Esophagus (tissue), 2 donors: ENCODE results near the gene PARD3B. TPM values are rescaled to one million over a fixed set of nuclear protein-coding genes. Genes with fewer than 3 reads are reported as not detected.

Experiments used
- H3K27ac ChIP-seq, 2 donors: one replicate each; pipeline ENCODE4 v1.5.1; 2013; ENCODE audit warnings: low read depth in 2 of 2, mild to moderate bottlenecking in 2 of 2, inconsistent platforms in 1 of 2, low read length in 1 of 2, moderate library complexity in 1 of 2
- H3K27me3 ChIP-seq, 2 donors: one replicate each; pipeline ENCODE4 v1.6.1; 2013; ENCODE audit warnings: low read length in 2 of 2, control low read depth in 1 of 2, mild to moderate bottlenecking in 1 of 2; ENCODE audit not compliant: insufficient read depth in 2 of 2, control insufficient read depth in 1 of 2
- H3K36me3 ChIP-seq, 2 donors: one replicate each; pipeline ENCODE4 v1.6.1; 2013; ENCODE audit warnings: low read length in 1 of 2; ENCODE audit not compliant: control insufficient read depth in 2 of 2, insufficient read depth in 2 of 2
- H3K4me1 ChIP-seq, 2 donors: one replicate each; pipeline ENCODE4 v1.6.1; 2013; ENCODE audit warnings: low read length in 1 of 2; ENCODE audit not compliant: control insufficient read depth in 2 of 2, insufficient read depth in 2 of 2
- H3K4me3 ChIP-seq, 2 donors: one replicate each; pipeline ENCODE4 v1.5.1; 2013; ENCODE audit warnings: low read length in 2 of 2, mild to moderate bottlenecking in 2 of 2, low read depth in 1 of 2, moderate library complexity in 1 of 2
- H3K9me3 ChIP-seq, 2 donors: one replicate each; pipeline ENCODE4 v1.6.1; 2013; ENCODE audit warnings: mild to moderate bottlenecking in 2 of 2, low read depth in 1 of 2, low read length in 1 of 2, moderate library complexity in 1 of 2; ENCODE audit not compliant: control insufficient read depth in 2 of 2, insufficient read depth in 1 of 2
- WGBS, 2 donors: extraction: QIAGEN DNeasy Blood & Tissue Kit; methylation state at CpG; one replicate each; pipeline ENCODE4 v1.1.7; 2013; 5-methylcytosine and 5-hydroxymethylcytosine counted together
- polyA plus RNA-seq, 2 donors: library from polyadenylated mRNA; stranded (reverse); fragments of 200-250 nt; gene quantifications; one replicate each; pipeline ENCODE4 v1.2.3, GENCODE V29; 2013
- donor health status: healthy with polysubstance abuse.
- donor health status: Bipolar disorder and iron deficiency.

Gene PARD3B
- polyA plus RNA-seq, 2 donors, result 1.2 to 1.3 TPM

- H3K9me3 ChIP-seq, result no peaks in the 10 kb centered on the region
- H3K27me3 ChIP-seq, result no peaks in the 10 kb centered on the region
- H3K4me3 ChIP-seq, result no peak overlapping the region
- no peak overlapping the region for H3K27ac ChIP-seq
- H3K36me3 ChIP-seq, result no peaks in the 10 kb centered on the region
- WGBS, 2 donors, result 80 to 91% methylated on average over 2 of the region's 2 CpGs
- peaks cover under 1 to 1% of the 10 kb centered on the region in 2 donors for H3K4me1 ChIP-seq
These were observed 1120.5 kb downstream of the PARD3B start for GRCh38 chr2:205665791-205666190.
